SK-N-SH (cell line): Measurements from ENCODE around the gene SPEF1.
"Not testable (repeated sequence)": the region's sequence is repeated elsewhere in the genome, so short reads cannot be mapped to it uniquely, and the experiment has no call there.

Source experiments
- CTCF ChIP-seq: fragments of 200-600 bp; sonication (generic); IDR thresholded peaks from 2 replicates; pipeline ENCODE4 v1.6.1; 2017; ENCODE audit warnings: antibody characterized with exemption, mild to moderate bottlenecking, moderate library complexity
- EZH2phosphoT487 ChIP-seq: fragments of 200-600 bp; sonication (generic); IDR thresholded peaks from 2 replicates; pipeline ENCODE4 v1.6.1; 2017; ENCODE audit warnings: low read depth, mixed run types, mild to moderate bottlenecking, antibody characterized with exemption, moderate library complexity, borderline replicate concordance
- JUND ChIP-seq: IDR thresholded peaks from 2 replicates; pipeline ENCODE4 v1.4.0; 2012
- NRF1 ChIP-seq: IDR thresholded peaks from 2 replicates; pipeline ENCODE4 v1.6.1; 2012; ENCODE audit warnings: low read depth, mild to moderate bottlenecking, low read length
- POLR2AphosphoS5 ChIP-seq: IDR thresholded peaks from 2 replicates; pipeline ENCODE4 v1.6.1; 2012; ENCODE audit warnings: low read depth, low read length
- SIN3A ChIP-seq: IDR thresholded peaks from 2 replicates; pipeline ENCODE4 v1.6.1; 2012; ENCODE audit warnings: low read depth, mild to moderate bottlenecking, low read length, moderate library complexity, borderline replicate concordance
- TAF1 ChIP-seq: IDR thresholded peaks from 2 replicates; pipeline ENCODE4 v1.6.1; 2012; ENCODE audit warnings: low read depth, mild to moderate bottlenecking, low read length, moderate library complexity, borderline replicate concordance
- TCF12 ChIP-seq: IDR thresholded peaks from 2 replicates; pipeline ENCODE4 v1.4.0; 2012
- TEAD4 ChIP-seq: IDR thresholded peaks from 2 replicates; pipeline ENCODE4 v1.4.0; 2012; ENCODE audit warnings: mild to moderate bottlenecking, borderline replicate concordance; ENCODE audit not compliant: insufficient read depth
- USF2 ChIP-seq: fragments of 150-350 bp; IDR thresholded peaks from 2 replicates; pipeline ENCODE4 v1.6.1; 2017; ENCODE audit warnings: antibody characterized with exemption, low read length, low read depth, borderline replicate concordance
- YY1 ChIP-seq: IDR thresholded peaks from 2 replicates; pipeline ENCODE4 v1.4.0; 2012; ENCODE audit warnings: low read depth, mild to moderate bottlenecking
- TF ChIP-seq, protein P1 (sequence below): IDR thresholded peaks from 2 replicates; pipeline ENCODE4 v1.4.0; 2012; ENCODE audit warnings: low read depth, borderline replicate concordance

- TF ChIP-seq CTCF, TAF1, JUND, TCF12, YY1, NRF1, EZH2phosphoT487, SIN3A, POLR2AphosphoS5, USF2, TEAD4: not testable (repeated sequence)
- TF ChIP-seq, protein P1, sequence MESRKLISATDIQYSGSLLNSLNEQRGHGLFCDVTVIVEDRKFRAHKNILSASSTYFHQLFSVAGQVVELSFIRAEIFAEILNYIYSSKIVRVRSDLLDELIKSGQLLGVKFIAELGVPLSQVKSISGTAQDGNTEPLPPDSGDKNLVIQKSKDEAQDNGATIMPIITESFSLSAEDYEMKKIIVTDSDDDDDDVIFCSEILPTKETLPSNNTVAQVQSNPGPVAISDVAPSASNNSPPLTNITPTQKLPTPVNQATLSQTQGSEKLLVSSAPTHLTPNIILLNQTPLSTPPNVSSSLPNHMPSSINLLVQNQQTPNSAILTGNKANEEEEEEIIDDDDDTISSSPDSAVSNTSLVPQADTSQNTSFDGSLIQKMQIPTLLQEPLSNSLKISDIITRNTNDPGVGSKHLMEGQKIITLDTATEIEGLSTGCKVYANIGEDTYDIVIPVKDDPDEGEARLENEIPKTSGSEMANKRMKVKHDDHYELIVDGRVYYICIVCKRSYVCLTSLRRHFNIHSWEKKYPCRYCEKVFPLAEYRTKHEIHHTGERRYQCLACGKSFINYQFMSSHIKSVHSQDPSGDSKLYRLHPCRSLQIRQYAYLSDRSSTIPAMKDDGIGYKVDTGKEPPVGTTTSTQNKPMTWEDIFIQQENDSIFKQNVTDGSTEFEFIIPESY, result not testable (repeated sequence)
These were observed 8.0 kb upstream of the SPEF1 start for GRCh38 chr20:3789201-3789600.
